Right forelimb (tissue), 1 donor: ENCODE results near the gene SIPA1.
"Not testable (repeated sequence)": the region's sequence is repeated elsewhere in the genome, so short reads cannot be mapped to it uniquely, and the experiment has no call there.

Source experiments
- DNase-seq: peaks from one replicate; pipeline ENCODE4 v3.0.0-alpha.2; 2018

SIPA1 gene

GRCh38 chr11:65646958-65647701 is 9.2 kb downstream of the SIPA1 start:
- DNase-seq: peak; percentile 68

DNA sequence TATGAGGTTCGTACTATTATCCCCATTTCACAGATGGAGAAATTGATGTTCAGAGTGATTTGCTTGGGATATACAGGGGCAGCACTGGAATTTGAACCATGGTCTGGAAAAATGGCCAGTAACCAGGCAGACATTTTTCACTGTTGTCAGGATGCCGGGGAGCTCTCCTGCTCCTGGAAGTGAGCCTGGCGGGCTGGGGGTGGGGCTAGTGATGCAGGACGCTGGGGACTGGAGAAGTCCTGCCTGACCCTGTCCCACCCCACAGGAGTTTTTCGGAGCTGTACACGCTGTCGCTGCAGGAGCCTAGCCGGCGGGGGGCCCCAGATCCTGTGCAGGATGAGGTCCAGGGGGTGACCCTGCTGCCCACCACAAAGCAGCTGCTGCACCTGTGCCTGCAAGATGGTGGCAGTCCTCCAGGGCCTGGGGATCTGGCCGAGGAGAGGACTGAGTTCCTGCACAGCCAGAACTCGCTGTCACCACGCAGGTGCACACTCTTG is 11.1 kb downstream of the SIPA1 start:
- no peak for DNase-seq

GRCh38 chr11:65649656-65650546 is 12.0 kb downstream of the SIPA1 start:
- no peak for DNase-seq

DNA sequence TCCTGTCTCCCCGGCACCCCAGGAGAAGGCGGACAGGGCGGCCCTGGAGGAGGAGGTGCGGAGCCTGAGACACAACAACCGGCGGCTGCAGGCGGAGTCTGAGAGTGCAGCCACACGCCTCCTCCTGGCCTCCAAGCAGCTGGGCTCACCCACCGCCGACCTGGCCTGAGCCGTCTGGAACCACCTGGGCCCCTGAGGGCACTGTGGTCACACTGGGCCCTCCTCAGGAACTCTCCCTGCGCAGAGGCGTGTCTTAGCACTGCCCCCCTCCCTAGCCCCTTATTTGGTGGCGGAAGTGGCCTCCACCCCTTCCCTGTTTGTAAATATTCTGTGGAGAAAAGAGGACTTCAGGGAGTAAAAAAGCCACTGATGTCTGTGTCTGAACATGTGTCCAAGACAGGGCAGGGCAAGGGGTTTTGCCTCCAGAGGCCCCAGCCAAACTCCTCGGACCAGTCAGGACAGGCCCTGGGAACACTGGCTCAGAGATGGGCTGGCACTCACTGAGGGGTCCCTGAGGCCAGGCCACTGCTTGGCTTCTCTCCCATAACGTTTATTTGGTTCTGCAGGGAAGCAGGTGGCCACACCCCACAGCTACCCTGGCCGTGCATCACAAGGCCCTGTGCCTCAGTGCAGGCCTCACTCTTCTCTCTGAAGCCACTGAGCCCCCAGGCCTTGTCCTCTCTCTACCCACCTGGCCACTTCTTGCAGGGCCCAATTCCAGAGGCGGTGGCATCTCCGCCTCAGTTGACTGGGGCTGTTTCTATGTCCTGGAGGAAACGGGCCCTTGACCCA is 12.8 kb downstream of the SIPA1 start:
- DNase-seq: no peak

DNA sequence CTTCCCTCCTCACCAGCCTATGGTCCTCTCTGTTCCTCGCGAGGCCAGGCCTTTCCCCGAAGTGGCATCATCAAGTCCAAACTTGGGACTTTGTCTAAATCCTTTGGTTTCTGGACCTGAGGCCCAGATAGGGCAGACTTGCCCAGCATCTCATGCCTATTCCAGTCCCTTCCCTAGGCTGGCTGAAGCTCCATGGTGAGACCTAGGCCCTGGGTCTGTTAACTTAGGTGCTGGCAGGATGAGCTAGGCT is 13.4 kb downstream of the SIPA1 start:
- DNase-seq: no peak

DNA sequence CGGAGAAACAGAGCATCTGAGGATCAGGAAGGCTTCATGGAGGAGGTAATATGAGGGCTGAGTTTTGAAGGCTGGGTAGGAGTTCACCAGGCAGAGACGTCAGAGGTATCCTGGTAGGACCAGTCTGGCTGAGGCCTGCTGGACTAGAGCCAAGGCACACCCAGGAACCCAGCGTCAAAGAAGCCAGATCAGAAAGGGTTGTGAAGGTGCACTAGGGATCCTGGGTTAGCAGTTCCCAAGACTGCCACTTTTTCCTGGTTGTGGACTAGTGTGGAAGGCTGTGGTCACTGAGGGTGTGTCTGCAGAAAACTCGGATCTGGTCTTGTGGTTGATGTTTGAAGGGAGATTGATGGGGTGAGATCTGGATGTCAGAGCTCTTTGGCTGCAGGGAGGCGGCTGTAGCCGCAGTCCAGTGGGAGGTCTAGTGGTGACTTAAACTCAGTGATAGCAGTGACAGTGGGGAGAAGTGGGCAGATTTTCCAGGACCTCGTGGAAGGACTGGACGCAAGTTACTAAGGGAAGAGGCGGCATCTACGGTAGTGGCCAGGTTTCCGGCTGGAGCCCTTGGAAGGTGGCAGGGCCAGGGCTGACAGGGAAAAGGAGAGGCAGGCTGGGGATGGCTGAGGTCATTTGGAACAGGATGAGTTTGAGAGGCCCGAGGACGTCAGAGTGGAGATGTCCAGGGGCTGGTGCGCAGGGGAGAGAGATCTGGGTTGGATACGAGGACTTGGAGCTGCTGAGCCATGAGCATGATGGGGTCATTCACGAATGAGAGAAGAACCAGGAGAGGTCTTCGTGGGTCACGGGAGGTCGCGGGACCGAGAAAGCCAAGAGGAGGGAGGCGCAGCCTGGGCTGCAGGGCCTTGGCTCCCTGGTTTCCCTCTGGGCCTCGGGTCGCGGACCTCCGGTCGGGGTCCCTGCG is 13.9 kb downstream of the SIPA1 start:
- DNase-seq: peak; percentile 67

DNA sequence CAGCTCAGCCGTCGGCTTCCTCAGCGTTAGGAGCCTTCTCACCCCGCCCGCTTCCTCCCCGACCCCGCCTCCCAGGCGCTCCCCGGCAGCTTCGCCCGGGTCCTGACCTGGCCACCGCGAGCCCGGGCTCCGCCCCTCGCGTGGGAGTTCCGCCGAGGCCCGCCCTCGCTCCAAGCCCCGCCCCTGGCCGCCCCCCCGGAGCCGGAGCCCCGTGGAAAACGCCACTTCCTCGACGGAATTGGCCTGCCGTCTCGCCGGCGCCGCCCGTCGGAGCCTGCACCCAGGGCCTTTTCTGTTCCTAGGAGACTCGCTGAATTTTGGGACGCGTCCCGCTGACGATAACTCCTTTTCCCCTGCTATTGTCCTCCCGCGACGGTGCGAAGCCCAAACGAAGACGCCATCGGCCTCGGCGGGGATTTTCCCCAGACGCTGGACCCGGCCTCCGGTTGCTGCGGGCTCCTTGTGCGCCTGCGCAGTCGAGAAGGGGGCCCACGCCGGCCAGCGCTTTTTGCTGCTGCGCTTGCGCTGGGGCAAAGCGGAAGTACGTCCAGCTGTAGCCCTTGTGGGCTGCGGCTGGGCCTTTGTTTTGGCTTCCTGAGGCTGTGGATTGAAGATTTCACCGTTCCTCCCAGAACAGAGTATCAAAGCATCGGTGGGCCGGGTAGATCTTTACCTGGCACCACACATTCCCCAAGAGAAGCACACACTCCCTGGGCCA is 14.8 kb downstream of the SIPA1 start:
- peak; percentile 96 for DNase-seq

GRCh38 chr11:65653229-65654225 is 15.6 kb downstream of the SIPA1 start:
- DNase-seq: peak; percentile 36

GRCh38 chr11:65654375-65655349 is 16.8 kb downstream of the SIPA1 start:
- peak; percentile 45 for DNase-seq

GRCh38 chr11:65655570-65656332 is 17.9 kb downstream of the SIPA1 start:
- no peak for DNase-seq

DNA sequence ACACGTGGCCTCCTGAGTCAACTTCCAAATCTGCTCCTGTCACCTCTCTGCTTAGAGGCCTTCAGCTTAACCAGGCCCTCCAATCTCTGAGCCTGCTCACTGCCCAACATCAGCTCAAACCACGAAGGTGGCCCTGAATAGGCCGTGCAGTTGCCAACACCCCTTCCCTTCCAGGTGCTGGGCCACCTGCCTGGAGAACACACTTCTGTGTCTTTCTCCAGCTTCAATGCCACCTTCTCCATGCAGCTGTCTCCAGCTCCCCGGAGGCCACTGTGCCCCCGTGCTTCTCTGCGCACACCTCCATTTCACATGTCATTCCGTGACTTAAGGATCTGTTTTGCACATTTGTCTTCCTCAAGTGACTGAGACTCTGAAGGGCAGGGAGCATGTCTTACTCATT is 19.5 kb downstream of the SIPA1 start:
- DNase-seq: no peak

DNA sequence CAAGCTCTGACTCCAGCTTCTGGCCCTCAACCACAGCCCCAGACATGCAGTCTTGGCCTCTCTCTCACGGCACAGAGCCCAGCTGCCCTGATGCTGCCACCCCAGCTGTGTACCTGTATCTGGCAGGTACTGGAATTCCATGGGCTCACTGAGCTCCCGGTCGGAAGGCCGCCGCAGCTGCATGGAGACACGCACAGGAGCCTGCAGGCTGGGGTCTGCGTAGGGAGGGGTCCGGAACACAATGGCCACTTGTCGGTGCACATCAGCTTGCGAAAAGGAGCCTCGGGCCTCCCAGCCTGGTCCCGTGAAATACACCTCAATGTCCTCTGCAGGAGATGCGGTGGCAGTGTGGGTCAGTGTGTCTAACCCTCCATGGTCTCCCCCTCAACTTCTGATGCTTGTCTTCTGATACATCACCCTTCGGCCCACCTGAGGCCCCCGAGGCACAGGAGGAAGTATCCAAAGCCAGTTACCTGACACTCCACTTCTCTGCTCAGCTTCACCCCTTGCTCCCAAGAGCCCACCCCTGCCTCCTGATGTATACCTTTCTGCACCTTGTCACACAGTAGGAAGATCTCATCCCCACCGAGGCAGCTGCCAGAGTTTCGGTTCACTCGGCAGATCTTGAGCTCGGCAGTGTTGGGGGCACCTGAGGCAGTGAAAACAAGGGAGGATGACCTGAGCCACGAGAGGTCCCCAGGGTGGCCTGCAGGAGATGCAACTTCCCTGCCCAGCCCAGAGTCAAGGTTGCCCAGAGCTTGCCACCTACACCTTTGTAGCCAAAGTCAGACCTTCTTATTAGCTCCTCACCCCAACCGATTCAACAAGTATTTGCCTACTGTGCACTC is 20.5 kb downstream of the SIPA1 start:
- no peak for DNase-seq

DNA sequence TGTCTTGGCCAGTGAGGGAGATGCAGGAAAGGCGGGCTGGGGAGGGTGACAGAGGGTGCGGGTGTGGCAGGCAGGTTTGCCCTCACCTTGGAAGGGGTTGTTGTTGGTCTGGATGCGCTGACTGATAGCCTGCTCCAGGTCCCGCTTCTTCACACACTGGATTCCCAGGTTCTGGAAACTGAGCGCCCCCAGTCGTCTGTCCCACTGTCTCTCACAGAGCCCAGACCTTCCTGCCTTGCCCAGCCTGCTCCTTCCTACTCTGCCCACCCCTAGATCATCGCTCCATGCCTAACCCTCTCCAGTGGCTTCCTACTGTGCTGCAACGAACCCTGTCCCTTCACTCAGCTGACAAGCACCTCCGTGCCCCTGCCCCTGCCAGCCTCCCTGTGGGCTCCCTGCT is 22.1 kb downstream of the SIPA1 start:
- DNase-seq: no peak

GRCh38 chr11:65660908-65661307 is 23.0 kb downstream of the SIPA1 start:
- DNase-seq: not testable (repeated sequence)

DNA sequence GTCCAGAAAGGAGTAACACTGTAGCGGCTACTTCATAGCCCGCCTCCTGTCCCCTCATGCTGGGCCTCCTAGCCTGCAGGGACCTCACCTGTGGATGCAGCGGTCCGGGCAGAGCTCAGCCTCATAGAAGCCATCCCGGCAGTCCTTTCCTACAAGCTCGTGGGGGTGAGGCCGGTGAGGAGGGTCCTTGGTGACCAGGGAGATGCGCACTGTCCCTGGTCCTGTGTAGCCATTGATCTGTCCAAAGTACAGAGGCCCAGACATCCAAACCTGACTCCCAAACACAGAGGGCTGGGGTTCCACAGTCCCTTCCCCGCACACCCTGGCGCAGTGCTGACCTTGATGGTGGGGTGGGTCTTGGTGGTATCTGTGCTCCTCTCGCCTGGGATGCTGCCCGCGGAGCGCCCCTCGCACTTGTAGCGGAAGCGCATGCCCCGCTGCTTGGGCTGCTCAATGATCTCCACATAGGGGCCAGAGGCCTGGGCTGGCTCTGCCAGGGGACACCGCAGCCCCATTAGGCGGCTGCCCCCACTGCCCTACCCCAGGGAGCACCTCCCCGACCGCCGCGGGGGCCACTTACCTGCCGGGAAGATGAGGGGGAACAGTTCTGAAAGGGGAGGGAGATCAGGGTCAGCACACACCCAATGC is 23.8 kb downstream of the SIPA1 start:
- DNase-seq: no peak

DNA sequence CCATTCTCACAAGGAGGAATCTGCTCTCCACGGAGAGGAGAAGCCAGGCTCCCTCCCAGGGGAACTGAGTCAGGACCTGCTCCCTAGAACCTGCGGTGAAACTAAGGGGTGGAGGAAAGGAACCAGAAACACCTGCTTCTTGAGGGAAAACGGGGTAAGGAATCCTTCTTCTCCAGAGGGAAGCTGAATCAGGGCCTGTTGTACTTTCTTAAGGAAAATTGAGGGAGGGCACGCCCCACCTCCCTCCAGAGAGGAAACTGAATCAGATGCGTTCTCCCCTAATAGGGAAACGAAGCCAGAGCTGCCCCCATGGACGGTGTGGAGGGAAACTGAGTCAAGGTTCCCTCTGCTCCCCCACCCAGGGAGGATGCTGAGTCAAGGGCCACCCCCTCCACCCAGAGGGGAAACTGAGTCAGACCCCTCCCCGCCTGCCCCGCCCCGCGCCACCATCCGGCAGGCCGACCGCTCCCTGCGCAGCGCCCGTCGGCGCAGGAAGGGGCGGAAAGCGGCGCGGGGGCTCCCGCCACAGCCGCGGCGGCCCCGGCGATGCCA is 24.4 kb downstream of the SIPA1 start:
- no peak for DNase-seq
